Thyroid gland (tissue), 4 donors: ENCODE measurements around the gene ARMC7.

ENCODE experiments used
- POLR2A ChIP-seq, 2 donors: fragments of 450-650 bp; IDR thresholded peaks; one replicate each; pipeline ENCODE4 v1.6.1; 2017; ENCODE audit warnings: antibody characterized with exemption in 2 of 2, mild to moderate bottlenecking in 2 of 2, moderate library complexity in 1 of 2
- TF ChIP-seq, protein P1 (sequence below), 6 experiments: fragments of 200-600 bp in 3 of 6; fragments of 450-650 bp in 3 of 6; sonication (generic) in 3 of 6; IDR thresholded peaks; one replicate each; pipeline ENCODE4 v1.5.1; 2016 to 2019; ENCODE audit warnings: antibody characterized with exemption in 6 of 6, mild to moderate bottlenecking in 2 of 6, inconsistent platforms in 1 of 6, moderate library complexity in 1 of 6

DNA sequence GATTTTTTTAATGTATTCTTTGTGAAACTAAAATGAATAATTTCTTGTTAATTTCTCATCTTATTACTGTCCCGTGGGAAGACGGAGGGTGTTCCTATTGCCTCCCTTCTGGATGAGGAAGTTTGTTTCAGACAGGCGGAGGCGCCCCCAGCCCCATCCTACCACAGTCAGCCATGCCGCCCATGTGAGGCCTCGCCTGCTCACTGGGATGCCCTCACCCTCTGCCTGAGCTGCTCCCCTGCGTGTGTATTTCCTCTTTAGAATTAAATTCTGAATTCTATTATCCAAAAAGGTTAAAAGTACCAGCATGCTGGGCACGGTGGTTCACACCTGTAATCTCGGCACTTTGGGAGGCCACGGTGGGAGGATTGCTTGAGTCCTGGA lies 48.7 kb upstream of the ARMC7 start:
- TF ChIP-seq, protein P1, sequence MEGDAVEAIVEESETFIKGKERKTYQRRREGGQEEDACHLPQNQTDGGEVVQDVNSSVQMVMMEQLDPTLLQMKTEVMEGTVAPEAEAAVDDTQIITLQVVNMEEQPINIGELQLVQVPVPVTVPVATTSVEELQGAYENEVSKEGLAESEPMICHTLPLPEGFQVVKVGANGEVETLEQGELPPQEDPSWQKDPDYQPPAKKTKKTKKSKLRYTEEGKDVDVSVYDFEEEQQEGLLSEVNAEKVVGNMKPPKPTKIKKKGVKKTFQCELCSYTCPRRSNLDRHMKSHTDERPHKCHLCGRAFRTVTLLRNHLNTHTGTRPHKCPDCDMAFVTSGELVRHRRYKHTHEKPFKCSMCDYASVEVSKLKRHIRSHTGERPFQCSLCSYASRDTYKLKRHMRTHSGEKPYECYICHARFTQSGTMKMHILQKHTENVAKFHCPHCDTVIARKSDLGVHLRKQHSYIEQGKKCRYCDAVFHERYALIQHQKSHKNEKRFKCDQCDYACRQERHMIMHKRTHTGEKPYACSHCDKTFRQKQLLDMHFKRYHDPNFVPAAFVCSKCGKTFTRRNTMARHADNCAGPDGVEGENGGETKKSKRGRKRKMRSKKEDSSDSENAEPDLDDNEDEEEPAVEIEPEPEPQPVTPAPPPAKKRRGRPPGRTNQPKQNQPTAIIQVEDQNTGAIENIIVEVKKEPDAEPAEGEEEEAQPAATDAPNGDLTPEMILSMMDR (IDR thresholded peaks at IDR 0.05): no peak
- TF ChIP-seq POLR2A (IDR thresholded peaks at IDR 0.05): no peak
